Stimulated activated CD8-positive, alpha-beta memory T cell treated with anti-CD3 and anti-CD28 coated beads, Interleukin-15, amount 100 ng/mL, for 4 hours (primary cell): ENCODE measurements around the gene DSTN.

Experiments
- DNase-seq, 2 donors: peaks; one replicate each; pipeline ENCODE4 v3.0.0-alpha.2; 2020; ENCODE audit warnings: low read depth in 2 of 2

DSTN gene

DNA sequence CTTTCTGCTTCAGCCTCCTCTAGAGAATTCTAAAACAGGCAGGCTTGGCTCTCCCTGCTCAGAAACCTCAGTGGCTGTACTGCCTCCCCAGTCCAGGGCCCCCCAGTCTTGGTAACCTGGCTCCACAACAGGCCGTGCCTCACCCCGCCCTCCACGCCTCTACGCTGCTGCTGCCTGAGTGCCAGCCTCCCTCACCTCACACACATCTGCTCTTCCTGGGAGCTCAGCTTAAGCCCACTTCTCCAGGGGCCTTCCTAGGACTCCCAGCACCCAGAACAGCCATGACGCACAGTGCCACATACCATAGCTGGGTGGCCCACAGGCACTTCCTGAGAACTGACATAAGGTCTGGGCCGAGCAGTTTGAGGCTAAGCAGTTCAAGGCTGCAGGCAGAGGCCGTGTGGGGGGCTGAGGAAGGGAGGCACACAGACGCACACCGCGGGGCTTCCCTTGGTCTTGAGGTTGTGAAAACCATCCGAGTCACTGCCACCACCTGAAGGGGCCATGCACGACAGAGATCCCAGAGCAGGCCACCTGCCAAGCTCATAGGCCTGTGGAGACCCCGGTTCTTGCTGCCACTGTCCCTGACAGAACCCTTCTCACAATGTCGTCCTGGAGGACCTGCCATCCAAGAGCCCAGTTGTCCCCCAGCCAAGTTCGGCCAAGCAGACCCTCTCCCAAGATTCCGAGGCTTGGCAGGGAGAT is 42.6 kb downstream of the DSTN start:
- DNase-seq, result peak; percentile 23 to 29

DNA sequence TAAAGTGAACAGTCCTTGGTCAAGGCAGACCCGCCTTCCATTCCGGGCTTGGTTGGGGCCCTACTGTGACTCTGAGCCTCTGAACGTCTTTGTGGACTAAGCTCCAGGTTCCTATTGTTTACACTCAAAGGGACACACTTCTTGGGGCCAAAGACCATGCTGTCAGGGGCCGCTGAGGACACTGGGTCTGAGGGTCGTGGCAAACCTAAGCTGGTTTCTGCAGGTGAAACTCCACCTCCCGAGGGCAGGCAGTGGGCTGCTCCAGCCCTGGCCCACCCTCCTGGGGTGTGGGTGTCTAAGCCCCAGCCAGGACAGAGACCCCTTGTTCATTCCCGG is 43.1 kb downstream of the DSTN start:
- no peak for DNase-seq

DNA sequence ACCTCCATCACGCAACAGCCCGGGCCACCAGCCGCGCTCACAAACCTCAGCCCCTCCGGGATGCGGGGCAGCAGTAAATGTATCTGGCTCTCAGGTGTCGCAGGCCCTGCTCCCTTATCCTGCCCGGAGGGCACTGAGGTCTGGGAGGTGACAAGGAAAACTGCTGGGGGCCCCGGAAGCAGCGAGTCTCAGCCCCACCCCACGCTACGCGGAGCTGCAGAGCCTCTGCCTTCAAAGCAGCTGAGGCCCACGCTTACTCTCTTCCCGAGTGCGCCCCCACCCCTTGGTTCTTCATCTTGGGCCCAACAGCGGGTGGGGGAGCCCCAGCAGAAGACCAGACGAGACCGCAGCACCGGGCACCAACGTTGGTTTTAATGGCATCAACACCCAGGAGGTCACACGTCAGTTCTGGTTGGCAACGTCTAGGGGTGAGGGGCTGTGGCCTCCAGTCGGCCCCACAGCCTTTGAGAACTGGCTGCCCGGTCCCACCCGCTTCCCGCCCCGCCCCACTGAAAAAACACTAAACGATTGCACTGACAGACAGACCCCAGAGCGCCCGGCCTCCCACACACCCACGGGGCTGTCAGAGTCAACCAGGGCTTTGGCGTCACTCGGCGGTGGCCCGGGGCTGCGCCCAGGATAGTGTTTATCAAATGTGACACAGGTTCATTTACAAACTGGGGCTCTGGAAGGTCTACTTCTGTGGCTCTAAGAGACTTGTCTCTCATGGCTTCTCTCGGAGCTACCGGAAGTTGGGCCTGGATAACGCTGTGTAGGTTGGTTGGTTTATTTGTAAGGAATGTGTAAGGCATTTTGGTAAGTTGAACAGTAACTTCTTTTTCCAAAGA is 43.7 kb downstream of the DSTN start:
- DNase-seq, result no peak

DNA sequence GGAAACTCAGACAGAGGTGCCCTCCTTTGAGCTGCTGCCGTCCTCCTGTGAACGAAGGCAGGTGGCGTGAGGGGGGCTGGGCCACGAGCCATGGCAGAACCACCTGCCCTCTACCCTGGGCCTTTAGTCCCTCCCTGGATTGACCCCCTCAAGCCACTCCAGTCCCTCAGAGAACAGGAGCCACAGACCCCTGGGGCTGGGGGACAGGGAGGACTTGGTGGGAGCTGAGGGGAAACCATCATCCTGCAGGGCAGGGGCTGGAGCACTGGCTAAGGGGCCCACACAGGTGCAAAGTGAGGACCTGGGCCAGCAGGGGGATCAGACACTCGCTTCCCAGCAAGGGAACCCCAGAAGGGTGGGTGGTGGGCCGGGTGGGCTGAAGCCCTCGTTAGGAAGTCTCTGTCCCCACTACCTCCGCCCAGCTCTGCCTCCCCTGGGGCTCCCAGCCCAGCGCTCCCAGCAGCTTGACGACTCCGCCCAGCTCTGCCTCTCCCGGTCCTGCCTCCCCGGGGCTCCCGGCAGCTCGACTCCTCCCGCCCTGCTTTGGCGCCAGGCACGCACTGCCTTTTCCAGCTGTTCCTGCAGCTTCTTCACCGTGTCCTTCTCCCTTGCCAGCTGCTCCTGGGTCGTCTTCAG is 44.4 kb downstream of the DSTN start:
- no peak for DNase-seq

DNA sequence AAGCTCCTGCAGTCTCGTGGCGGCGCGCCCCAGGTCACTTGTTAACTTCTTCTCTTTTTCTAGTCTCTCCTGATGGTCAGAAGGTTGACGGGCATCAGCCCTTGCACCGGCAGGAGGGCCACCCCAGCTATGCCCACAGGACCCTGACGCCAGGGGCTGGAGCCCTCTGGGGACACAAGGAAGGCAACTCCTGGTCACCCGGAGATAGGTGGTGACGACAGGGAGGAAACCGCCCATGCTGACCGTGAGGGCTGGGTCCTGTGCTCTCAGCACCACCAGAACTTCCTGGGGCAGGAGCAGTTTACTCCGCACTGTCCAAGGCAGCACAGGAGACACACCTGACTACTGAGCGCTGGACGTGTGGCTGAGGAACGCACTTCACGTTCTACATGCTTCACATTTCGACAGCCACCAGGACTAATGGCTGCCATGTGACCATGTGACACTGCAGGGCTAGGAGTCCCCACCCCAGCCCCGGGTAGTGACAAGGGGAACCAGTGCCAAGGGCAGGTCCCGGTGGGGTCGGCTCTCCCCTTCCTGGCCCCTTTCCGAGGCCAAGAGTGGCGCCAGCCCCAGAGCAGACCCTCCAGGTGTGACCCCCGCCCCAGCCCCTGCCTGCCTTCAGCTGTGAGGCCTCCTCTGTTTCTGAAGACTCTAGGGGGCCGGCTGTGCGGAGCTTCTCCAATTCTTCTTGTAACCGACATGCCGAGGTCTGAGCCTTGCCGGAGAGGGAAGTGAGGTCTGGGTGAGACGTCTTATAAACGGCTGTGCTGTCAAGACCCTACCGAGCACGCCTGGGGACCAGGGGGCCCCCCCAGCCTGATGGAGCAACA is 45.2 kb downstream of the DSTN start:
- no peak for DNase-seq

DNA sequence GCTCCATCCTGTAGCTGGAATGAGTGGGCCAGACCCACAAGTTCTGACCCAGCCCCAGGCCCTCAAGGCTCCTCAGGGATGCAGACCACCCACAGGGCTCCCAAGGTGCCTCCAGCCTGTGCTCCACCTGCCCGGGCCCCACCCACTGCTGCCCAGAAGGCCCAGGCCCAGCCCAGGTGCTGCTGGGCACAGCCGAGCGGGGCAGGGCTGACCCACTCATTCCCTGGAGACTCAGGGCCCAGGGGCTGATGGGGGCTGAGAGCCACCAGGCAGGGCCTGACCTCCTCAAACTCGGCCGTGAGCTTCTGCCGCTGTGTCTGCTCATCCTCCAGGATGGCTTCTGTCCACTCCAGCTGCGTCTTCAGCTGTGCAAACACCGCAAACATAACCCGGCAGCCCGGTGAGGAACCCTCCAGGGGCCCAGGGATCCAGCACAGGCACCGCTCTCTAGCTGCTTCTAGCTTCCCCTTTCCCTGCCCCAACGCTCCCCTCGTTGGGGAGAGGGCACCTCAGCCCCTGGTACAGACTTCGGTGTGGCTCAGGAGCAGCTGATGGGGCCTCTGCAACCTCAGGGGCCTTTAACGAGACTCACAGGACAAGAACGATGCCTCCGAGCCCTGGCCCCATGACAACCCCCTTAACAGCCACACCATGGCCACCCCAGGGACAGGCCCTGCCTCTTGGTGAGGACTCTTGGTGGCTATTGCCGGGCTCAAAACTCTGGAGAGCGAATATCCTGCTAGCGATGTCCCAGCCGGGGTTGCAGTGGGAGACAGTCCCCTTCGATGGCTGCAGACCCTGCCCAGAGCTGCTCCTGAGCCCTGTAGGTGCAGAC is 46.0 kb downstream of the DSTN start:
- DNase-seq, result no peak

DNA sequence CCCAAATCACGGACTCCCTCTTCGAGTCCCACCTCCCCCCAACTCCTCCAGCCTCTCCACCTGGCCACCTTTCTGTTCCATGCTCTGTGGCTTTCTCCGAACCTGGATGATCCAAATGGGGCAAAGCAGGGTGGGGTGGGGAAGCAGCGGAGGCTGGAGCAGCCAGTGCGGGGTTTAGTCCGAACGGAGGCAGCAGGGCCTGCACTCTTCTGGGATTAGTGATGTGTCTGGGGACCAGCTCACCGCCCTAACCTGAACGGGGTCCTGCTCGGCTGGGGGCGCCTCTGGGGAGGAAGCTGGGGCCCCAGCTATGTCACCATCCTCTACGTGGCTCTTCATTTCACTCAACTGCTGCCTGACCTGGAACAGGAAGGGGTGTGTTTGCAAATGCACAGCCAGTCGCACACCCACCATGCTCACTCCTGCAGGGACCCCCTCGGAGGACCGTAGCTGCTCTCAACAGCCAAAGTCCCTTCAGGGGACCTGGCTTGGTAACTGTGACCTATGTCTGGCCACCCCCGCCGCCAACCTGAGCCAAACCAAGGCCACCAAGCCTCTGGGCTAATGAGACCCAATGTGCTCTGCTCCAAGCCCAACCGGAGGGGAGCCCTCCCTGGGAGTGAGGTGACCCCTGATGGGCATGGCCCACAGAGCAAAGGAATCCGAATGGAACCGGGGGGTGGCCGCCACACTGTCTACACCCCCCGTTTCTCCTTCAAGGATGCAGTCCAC is 46.8 kb downstream of the DSTN start:
- no peak for DNase-seq

DNA sequence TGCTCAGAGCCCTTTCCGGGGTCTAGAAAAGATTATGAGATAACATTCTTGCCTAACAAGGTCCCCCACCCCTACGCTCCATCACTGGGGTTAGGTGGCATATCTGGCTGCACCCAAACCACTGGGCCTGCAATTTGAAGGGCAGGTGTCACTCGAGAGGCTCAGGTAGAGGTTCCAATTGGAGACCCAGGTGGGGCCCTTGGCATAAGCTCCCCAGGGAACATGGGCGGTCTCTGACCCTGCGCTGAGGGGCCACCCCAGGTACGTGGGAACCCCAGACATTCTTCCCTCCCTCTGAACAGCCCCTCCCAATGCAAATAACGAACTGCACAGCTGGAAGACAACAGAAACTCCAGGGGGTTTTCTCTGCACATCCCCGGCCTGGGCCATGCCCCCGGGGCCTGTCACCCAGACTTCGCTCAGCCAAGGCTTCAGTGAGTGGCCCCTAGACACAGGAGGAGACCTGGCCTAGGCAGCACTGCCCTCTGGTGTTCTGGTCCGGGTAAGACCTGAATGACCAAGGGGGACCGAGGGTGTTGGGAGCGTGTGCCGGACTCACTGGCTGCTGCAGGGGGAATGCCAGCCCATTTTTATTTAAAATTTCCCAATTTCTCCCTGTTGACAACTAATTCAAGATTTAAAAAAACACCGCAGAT is 47.5 kb downstream of the DSTN start:
- no peak for DNase-seq

DNA sequence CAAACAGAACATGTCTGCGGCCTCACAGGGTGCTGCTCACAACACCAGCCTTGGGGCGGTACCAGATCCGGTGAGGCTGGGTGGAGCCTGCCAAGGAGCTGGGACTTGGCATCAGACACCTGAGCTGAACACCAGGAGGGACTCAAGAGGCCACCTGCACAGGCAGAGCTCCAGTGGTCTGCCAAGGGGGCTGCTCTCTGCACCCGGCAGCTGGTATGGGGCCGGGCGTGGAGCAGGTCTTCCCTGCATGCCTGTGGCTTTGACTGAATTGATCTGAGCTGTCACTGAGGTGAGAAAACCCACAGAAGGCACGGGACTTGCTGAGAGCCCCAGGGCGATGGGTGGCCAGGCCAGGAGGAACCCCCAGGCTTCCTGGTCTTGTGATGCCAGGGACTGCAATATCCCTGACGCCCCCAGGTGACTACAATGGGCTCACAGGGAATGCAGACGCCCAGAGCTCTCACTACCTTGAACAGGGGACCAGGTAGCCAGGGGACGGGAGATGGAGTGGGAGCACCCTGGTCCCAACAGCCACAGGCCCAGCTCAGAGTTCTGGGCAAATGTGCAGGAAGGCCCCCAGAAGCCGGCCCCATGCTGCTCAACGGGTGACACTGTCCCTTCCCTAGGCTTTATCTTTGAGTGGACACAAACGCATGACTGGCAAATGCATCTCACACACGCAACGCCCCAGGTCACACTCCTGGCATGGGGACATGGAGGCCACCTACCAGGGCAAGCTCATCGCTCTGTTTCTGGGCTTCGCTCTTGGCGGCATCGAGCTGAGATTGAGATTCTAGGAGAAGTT is 48.2 kb downstream of the DSTN start:
- no peak for DNase-seq

DNA sequence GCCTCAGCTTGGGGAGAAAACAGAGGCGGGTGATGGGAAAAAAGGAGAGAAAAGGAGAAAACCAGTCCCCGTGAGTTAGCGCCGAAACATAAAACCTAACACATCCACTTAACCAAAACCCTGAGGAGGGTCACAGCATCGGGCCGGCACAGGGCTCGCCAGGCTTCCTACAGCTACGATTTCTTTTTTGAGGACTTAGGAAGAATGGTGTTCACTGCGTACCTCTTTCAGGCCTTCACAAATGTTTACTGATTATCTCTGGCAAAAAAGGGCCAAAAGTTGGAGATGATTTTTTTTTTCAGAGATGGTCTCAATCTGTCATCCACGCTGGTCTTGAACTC is 48.8 kb downstream of the DSTN start:
- no peak for DNase-seq

DNA sequence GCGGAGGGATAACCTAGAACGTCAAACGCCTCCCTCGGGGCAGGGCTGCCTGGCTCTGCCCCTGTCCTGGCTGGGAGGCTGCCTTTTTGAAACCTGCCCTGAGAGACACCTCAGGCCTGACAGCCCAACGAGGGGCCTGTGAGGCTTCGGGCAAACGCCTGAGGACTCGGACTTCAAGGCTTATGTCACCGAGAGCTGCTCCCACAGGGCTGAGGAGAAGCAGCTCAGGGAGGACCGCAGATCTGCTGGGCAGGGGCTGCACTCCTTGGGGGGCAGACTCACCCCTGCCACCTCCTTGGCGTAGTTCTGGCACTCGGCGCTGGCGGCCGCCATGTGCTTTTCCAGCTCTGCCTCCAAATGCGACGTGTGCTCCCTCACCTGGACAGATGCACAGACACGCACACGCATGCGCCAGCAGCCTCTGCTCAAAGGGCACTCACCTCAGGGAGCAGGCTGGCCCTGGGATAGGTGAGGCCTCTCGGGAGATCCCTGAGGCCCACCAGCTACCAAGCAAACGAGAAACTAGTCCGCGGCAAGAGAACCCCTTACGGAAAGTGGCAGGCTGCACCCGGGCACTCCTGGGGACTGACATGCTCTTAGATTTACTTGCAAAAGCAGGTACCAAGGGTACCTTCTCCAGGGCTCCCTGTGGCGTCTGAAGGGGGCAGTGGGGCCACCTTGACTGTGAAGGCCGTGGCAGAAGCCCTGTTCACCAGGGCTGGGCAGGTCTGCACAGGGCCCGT is 49.6 kb downstream of the DSTN start:
- DNase-seq, result no peak

DNA sequence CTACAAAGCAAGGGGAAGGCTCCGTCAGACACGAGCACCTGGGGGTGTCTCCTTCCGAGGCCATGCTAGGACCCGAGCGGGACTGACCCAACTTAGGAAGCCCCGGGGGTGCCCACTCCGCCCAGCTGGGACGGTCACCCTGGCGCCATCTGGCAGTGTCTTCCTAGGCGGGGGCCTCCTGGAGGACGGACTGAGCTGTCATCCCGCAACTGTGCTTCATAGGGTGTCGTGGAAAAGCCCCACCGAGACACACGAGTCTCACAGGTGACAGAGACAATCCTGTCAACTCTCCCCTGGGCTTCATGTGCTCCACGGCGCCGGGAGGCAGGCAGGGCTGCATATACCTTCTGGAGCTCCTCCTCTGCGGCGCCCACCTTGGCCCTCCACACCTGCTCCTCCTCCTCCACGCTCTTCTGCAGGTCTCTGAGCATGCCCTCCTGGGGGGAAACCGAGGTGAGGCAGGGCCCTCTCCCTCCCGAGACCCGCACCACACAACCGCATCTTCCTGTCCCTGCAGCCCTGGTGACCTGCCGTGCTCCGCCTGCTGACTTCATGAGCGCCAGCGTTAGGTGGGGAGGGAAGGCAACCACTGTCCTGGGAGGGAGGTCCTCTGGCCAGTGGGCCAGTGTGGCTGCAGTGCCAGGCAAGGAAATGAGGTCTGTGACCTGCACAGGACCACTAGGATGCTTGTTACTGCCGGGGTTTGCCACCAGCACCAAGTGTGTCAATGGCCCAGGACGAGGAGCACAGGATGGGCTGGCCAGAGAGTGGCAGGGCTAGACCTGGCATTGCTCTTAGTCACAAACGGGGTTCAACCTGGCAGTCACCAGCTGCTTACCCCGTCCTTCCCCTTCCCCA is 50.7 kb downstream of the DSTN start:
- no peak for DNase-seq

DNA sequence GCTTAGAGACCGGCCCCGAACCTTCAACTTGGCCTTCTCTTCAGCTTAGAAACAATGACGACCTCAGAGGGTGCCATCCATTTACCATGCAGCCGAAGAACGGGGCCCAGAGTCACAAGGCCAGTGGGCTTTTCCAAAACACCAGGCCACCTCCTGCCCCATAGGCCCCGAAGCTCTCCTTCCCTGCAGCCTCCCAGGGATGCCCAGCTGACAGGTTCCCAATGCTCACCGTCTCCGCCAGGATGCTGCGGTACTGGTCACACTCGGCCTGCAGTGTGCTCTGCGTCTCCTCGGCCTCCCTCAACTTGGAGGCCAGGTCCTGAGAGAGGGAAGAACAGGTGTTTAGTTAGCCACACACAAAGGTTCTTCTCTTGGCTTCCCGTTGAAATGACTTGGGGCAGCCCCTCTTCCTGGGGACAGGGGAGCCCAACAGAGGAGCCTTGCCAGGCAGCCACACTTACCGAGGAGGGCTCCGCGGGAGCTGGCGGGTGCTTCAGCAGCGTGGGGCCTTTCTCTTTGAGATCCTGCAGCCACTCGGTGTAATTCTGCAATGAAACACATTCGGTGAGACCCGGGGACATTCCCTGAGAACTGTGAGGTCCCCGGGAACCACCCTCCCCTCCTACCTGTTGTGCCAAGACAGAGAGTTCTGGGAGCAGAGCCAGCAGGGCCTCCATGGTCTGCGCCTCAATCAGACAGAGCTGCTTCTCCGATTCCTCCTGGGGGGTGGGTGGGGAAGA is 51.5 kb downstream of the DSTN start:
- DNase-seq, result no peak

DNA sequence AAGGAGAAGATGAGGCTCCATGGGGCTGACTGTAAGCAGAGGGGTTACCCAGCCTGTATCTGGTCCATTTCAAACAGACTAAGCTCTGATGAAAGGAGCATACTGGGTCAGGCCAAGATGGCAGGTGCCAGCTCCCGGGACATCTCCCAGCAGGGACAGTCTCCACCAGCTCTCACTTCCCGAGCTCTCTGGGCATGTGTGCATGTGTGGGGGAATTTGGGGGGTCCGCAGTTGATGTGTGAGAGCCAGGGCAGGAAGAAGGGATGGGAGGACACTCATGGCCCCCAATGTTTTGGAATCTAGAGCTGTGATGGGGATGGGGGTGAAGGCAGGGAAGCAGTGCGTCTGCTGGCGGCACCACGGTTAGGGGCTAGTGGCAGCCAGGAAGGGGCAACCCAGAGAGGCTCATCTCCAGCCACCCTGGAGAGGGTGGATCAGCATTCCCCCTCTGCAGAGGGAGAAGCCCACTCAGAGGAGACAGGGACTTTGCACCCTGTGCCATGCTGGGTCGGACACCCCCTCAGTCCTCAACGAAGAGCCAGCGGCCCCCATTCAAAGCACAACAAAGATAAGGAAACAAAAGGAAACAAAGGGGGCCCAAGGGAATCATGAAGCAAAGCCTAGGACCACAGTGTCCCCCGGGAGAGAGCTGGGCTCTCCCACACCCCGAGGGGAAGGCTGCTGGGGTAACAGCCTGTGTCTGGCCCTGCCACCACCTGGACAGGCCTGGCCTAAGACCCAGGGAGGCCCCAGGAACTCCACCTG is 52.4 kb downstream of the DSTN start:
- no peak for DNase-seq

DNA sequence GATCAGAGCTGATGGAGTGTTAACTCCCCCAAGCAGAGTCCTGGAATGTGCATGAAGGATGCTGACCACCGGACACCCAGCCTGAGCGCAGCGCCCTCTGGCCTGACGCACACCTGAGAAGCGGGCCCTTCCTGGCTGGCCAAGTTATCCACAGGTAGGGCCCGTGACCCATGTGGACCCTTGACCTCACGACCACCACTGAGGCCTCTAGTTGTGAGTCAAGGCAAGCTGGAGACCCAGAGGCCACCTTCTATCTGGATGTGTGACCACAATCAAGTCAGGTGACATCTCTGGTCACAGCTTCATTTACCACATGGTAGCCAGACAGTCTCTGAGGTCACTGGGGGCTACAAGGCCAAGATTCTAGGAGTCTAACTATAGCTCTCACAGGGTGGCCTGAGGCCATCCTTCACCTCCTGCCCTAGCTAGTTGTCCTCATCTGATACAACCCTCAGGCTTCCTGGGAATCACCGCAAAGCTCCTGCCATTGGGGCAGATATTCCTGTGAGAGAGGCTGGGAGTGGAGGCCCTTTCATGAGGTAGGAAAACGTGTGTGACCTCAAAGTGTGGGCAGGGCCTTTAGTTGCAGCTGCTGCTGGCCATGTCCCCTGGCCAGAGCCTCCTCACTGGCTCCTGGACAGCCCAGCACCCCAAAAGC is 53.1 kb downstream of the DSTN start:
- DNase-seq, result no peak

DNA sequence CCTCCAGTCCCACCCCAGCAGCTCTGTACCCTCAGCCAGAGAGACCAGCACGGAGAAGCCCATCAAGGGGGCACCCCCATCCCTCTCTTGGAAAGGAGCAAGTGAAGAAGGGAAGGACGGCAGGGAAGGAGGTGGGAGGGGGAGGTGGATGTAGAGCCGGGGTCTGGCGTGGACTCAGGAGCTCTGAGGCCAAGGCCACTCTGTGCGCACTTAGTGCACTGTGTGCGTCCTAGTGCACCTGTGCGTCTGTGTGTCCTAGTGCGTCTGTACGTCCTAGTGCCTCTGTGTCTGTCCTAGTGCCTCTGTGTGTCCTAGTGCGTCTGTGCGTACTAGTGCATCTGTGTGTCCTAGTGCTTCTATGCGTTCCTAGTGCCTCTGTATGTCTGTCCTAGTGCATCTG is 54.2 kb downstream of the DSTN start:
- DNase-seq, result no peak
